GM12872 (cell line): Measurements from ENCODE around the gene KCNK5.
A peak's percentile ranks its signal among the peaks of the same experiment; 100 is the strongest.

Experiments
- CTCF ChIP-seq: IDR thresholded peaks from 3 replicates; pipeline ENCODE4 v1.5.1; 2011; ENCODE audit warnings: low read depth, mild to moderate bottlenecking, low read length, moderate library complexity; ENCODE audit not compliant: insufficient read depth

The KCNK5 gene

DNA sequence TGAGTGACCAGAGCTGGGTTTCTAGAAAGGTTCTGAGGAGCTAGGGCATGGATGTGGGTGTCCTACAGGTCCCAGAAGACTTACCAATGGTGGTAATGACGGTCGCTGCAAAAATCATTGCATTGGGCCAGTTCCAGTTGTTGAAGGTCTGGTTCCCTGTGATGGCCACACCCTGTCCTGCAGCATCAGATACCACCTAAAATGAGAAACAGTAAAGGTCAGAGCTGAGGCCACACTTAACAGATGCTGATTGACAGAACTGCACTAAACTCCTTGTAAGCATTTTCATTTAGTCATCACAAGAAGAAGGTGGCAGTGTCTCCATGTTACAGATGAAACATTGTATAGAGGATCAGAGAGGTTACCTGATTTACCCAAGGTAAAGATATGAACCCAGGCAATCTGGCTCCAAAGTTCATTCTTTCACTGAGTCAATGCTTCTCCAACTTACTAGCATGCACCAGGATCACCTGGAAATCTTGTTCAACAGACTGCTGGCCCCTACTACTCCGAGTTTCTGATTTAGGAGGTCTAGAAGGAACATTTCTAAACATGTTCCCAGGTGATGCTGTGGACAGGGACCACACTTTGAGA, 33.4 kb downstream of the KCNK5 start:
- TF ChIP-seq CTCF = no peak

DNA sequence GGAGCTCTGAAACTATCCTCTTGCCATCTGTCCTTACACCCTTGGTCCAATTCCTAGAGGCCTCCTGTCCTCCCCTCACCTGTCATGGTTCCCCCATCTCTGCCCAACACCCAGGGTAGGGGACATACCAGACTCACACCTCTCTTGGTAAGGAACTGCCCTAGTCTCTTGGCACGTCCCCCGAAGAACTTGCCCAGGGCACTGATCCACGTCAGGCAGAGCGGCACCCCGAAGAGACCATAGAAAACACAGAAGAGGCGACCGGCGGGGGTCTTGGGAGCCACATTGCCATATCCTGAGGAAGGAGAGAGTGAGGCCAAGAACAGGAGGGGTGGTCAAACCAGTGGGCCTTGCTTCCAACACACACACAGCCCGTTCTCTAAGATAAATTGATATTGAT, 34.8 kb downstream of the KCNK5 start:
- no peak for TF ChIP-seq CTCF

DNA sequence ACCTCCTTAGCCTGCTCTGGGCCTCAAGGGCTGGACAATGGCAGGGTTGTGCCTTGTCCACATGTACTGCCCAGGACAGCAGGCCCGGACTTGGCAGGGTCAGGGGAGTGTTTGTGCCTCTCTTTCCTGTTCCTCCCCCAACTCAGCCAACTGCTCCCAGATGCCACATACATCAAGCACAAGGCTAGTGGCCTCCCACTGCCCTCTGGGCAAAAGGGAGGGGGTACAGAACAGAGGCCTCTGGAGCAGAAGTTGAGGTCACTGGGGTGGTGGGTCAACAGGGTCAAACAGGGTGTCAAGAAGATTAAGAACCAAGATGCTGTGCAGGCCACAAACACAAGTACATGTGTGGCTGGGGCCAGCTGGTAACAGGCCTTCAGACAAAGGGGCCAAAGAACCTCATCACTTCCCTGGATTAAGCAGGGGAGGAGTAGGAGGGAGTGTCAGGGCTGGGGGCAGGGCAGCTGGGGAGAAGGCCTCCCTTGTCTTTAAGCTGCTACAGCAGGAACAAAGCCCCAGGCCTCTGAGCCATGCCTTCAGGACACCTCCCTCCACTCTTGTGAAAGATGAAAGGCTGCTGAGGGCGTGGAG, 36.0 kb downstream of the KCNK5 start:
- no peak for TF ChIP-seq CTCF

GRCh38 chr6:39192736-39193135, 36.5 kb downstream of the KCNK5 start:
- TF ChIP-seq CTCF = no peak

- TF ChIP-seq CTCF = no peak
Measured at GRCh38 chr6:39191236-39191930, 37.9 kb downstream of the KCNK5 start.

- TF ChIP-seq CTCF = no peak
Measured at GRCh38 chr6:39190545-39191235, 38.6 kb downstream of the KCNK5 start.

DNA sequence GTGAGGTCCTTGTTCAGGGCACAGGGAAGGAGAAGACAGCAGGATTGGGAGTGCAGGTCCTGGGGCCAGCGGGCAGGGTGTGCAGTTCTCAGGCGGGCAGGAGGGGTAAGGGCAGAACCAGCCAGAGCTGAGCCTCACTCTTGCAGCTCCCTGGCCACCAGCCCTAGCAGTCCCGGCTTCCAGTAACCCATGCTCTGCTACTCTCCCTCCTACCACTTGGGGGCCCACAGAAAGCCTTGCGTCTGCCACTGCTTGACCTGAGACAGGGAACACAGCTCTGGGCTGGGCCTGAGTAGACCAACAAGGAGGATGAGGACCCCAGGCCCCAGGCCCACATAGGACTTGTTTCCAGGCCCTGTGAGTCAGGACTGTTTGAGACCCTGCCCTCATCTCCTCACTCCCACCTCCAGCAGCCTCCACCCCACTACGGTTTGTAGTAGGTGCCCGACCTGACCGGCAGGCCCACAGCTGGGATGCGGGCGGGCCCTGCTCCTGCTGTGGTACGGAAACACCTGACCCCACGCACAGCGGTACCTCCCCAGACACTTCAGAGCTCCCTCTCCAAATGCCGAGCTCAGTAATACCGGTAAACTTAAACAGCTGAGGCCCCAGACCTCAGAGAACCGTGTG, 39.2 kb downstream of the KCNK5 start:
- peak; percentile 80 for TF ChIP-seq CTCF
